Measurements from ENCODE around the gene FBRSL1.

The FBRSL1 gene

GRCh38 chr12:132500142-132500855 lies 10.3 kb downstream of the FBRSL1 start:
- no peak for DNase-seq

- no peak for DNase-seq
These were observed 10.9 kb downstream of the FBRSL1 start for GRCh38 chr12:132500856-132501180.

- no peak for DNase-seq
These were observed 11.4 kb downstream of the FBRSL1 start for GRCh38 chr12:132501204-132501940.

GRCh38 chr12:132502149-132502881 lies 12.4 kb downstream of the FBRSL1 start:
- no peak for DNase-seq

- no peak for DNase-seq
These were observed 12.9 kb downstream of the FBRSL1 start for GRCh38 chr12:132502882-132503193.

- DNase-seq = no peak
These were observed 13.8 kb downstream of the FBRSL1 start for GRCh38 chr12:132503618-132504204.

GRCh38 chr12:132505105-132505851 lies 15.3 kb downstream of the FBRSL1 start:
- DNase-seq = no peak

- DNase-seq = no peak
These were observed 15.9 kb downstream of the FBRSL1 start for GRCh38 chr12:132505852-132506219.

- DNase-seq = peak; percentile 59
These were observed 16.6 kb downstream of the FBRSL1 start for GRCh38 chr12:132506328-132507160.

- no peak for DNase-seq
These were observed 17.2 kb downstream of the FBRSL1 start for GRCh38 chr12:132507161-132507538.

GRCh38 chr12:132507656-132508490 lies 17.9 kb downstream of the FBRSL1 start:
- DNase-seq = no peak

GRCh38 chr12:132508491-132508740 lies 18.5 kb downstream of the FBRSL1 start:
- DNase-seq = no peak

- DNase-seq = no peak
These were observed 19.1 kb downstream of the FBRSL1 start for GRCh38 chr12:132508860-132509732.

GRCh38 chr12:132510111-132510724 lies 20.3 kb downstream of the FBRSL1 start:
- no peak for DNase-seq

- DNase-seq = no peak
These were observed 21.0 kb downstream of the FBRSL1 start for GRCh38 chr12:132510746-132511477.

GRCh38 chr12:132511516-132512196 lies 21.7 kb downstream of the FBRSL1 start:
- no peak for DNase-seq

- no peak for DNase-seq
These were observed 22.5 kb downstream of the FBRSL1 start for GRCh38 chr12:132512197-132513069.

GRCh38 chr12:132513070-132513398 lies 23.1 kb downstream of the FBRSL1 start:
- no peak for DNase-seq

Data from activated CD4-positive, alpha-beta T cell treated with anti-CD3 and anti-CD28 coated beads, Interleukin-2, amount 50 U/mL, for 16 hours (primary cell).